ENCODE data around the gene NECAB3.

DNA sequence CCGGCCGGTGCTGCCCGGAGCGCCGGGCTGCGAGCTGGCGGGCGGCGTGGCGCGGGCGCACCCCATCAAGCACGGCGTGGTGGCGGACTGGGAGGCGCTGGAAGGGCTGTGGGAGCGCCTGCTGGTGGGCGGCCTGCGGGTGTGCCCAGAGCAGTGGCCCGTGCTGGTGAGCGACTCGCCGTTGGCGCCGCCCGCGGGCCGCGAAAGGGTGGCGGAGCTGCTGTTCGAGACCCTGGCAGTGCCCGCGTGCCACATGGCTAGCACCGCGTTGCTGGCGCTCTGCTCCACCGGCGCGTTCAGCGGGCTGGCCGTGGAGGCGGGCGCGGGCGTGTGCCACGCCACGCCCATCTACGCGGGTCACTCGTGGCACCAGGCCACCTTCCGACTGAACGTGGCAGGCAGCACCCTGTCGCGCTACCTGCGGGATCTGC is 7.0 kb downstream of the NECAB3 start:
- TF ChIP-seq EZH2 (IDR thresholded peaks at IDR 0.05; ENCODE audit: low read length, unreplicated experiment) = no peak
- TF ChIP-seq CTCF (conservative IDR thresholded peaks at IDR 0.05; ENCODE audit: low read depth, low read length) = no peak
- peak; percentile 72 for TF ChIP-seq EZH2phosphoT487 (IDR thresholded peaks at IDR 0.05; ENCODE audit: borderline replicate concordance, low read length)
